H9 (cell line): ENCODE measurements around the gene CDH13. TPM values are rescaled to one million over a fixed set of nuclear protein-coding genes. Genes with fewer than 3 reads are reported as not detected.

Experiments
- DNase-seq: peaks from one replicate; pipeline ENCODE4 v3.0.0-alpha.2; 2017
- H2AFZ ChIP-seq: one replicate; pipeline ENCODE4 v1.6.1; 2013; ENCODE audit warnings: mild to moderate bottlenecking, low read length, control low read depth, moderate library complexity
- H2AK5ac ChIP-seq: 2 replicates; pipeline ENCODE4 v1.6.1; 2013; ENCODE audit warnings: low read length, control low read depth, mixed read lengths; ENCODE audit not compliant: insufficient read length
- H2BK120ac ChIP-seq: one replicate; pipeline ENCODE4 v1.6.1; 2013; ENCODE audit warnings: low read depth, mild to moderate bottlenecking, low read length, control low read depth, inconsistent platforms; ENCODE audit not compliant: poor library complexity, severe bottlenecking
- H2BK12ac ChIP-seq: 2 replicates; pipeline ENCODE4 v1.6.1; 2013; ENCODE audit warnings: low read length, control low read depth, mixed read lengths, low read depth; ENCODE audit not compliant: insufficient read length
- H2BK15ac ChIP-seq: 2 replicates; pipeline ENCODE4 v1.6.1; 2013; ENCODE audit warnings: low read depth, low read length, control low read depth
- H2BK20ac ChIP-seq: one replicate; pipeline ENCODE4 v1.6.1; 2013; ENCODE audit warnings: low read depth, mild to moderate bottlenecking, low read length, control low read depth, inconsistent platforms; ENCODE audit not compliant: poor library complexity, severe bottlenecking
- H2BK5ac ChIP-seq: 2 replicates; pipeline ENCODE4 v1.6.1; 2013; ENCODE audit warnings: low read length, control low read depth, mixed read lengths; ENCODE audit not compliant: insufficient read length
- H3K14ac ChIP-seq: 2 replicates; pipeline ENCODE4 v1.6.1; 2013; ENCODE audit warnings: low read length, control low read depth; ENCODE audit not compliant: insufficient read depth
- H3K18ac ChIP-seq: 2 replicates; pipeline ENCODE4 v1.6.1; 2013; ENCODE audit warnings: low read depth, mild to moderate bottlenecking, mixed read lengths, low read length, control low read depth; ENCODE audit not compliant: insufficient read length
- H3K23ac ChIP-seq: 2 replicates; pipeline ENCODE4 v1.6.1; 2013; ENCODE audit warnings: low read length, control low read depth, mixed read lengths, low read depth; ENCODE audit not compliant: insufficient read length
- H3K23me2 ChIP-seq: 2 replicates; pipeline ENCODE4 v1.6.1; 2013; ENCODE audit warnings: low read depth, mild to moderate bottlenecking, mixed read lengths, low read length, control low read depth; ENCODE audit not compliant: insufficient read length, poor library complexity, severe bottlenecking
- H3K27ac ChIP-seq: 2 replicates; pipeline ENCODE4 v1.5.1; 2013; ENCODE audit warnings: low read length, control low read depth, mixed read lengths, low read depth; ENCODE audit not compliant: insufficient read length
- H3K27me3 ChIP-seq: 2 replicates; pipeline ENCODE4 v1.6.1; 2013; ENCODE audit warnings: low read length, control low read depth, inconsistent platforms; ENCODE audit not compliant: insufficient read depth
- H3K4ac ChIP-seq: 2 replicates; pipeline ENCODE4 v1.6.1; 2013; ENCODE audit warnings: low read depth, mild to moderate bottlenecking, control low read depth, inconsistent platforms, low read length, moderate library complexity
- H3K4me1 ChIP-seq: 2 replicates; pipeline ENCODE4 v1.6.1; 2013; ENCODE audit warnings: low read length, control low read depth, inconsistent platforms; ENCODE audit not compliant: insufficient read depth
- H3K4me2 ChIP-seq: 2 replicates; pipeline ENCODE4 v1.6.1; 2013; ENCODE audit warnings: low read length, control low read depth, mixed read lengths; ENCODE audit not compliant: insufficient read length, insufficient read depth
- H3K56ac ChIP-seq: 2 replicates; pipeline ENCODE4 v1.6.1; 2013; ENCODE audit warnings: low read depth, mild to moderate bottlenecking, mixed read lengths, low read length, control low read depth; ENCODE audit not compliant: insufficient read length
- H3K79me1 ChIP-seq: 2 replicates; pipeline ENCODE4 v1.6.1; 2013; ENCODE audit warnings: low read depth, mild to moderate bottlenecking, moderate library complexity, low read length, control low read depth, inconsistent platforms; ENCODE audit not compliant: insufficient read depth, poor library complexity, severe bottlenecking
- H3K79me2 ChIP-seq: 2 replicates; pipeline ENCODE4 v1.6.1; 2013; ENCODE audit warnings: low read length, control low read depth, inconsistent platforms; ENCODE audit not compliant: insufficient read depth
- H3K9ac ChIP-seq: 2 replicates; pipeline ENCODE4 v1.6.1; 2013; ENCODE audit warnings: low read length, control low read depth, mixed read lengths; ENCODE audit not compliant: insufficient read length; ENCODE audit errors: extremely low read depth
- H3K9me3 ChIP-seq: one replicate; pipeline ENCODE4 v1.6.1; 2013; ENCODE audit warnings: low read depth, low read length, inconsistent platforms; ENCODE audit not compliant: control insufficient read depth
- H3T11ph ChIP-seq: one replicate; pipeline ENCODE4 v1.6.1; 2013; ENCODE audit warnings: mild to moderate bottlenecking, low read length, control low read depth, inconsistent platforms
- H4K20me1 ChIP-seq: one replicate; pipeline ENCODE4 v1.6.1; 2013; ENCODE audit not compliant: control insufficient read depth, insufficient read length, insufficient read depth
- H4K5ac ChIP-seq: 2 replicates; pipeline ENCODE4 v1.6.1; 2013; ENCODE audit warnings: low read depth, mild to moderate bottlenecking, mixed read lengths, low read length, control low read depth; ENCODE audit not compliant: insufficient read length
- H4K8ac ChIP-seq: replicated peaks from 2 replicates; pipeline ENCODE4 v1.6.1; 2013; ENCODE audit warnings: low read length, control low read depth, mixed read lengths, low read depth; ENCODE audit not compliant: insufficient read length
- H4K91ac ChIP-seq: 2 replicates; pipeline ENCODE4 v1.6.1; 2013; ENCODE audit warnings: low read depth, mild to moderate bottlenecking, moderate library complexity, mixed read lengths, low read length, control low read depth; ENCODE audit not compliant: insufficient read length
- H3K27ac Mint-ChIP-seq, 3 experiments: 2 replicates in 2 of 3; 3 replicates in 1 of 3; pipeline ENCODE4 v1.8.0; 2020 to 2021; ENCODE audit warnings: mixed read lengths in 3 of 3, mild to moderate bottlenecking in 1 of 3, moderate library complexity in 1 of 3
- H3K27me3 Mint-ChIP-seq: 2 replicates; pipeline ENCODE4 v1.8.0; 2021; ENCODE audit warnings: low read depth, mild to moderate bottlenecking, moderate library complexity, mixed read lengths
- H3K36me3 Mint-ChIP-seq, 3 experiments: 2 replicates in 2 of 3; 3 replicates in 1 of 3; pipeline ENCODE4 v1.8.0; 2020 to 2021; ENCODE audit warnings: low read depth in 3 of 3, mixed read lengths in 3 of 3; ENCODE audit not compliant: insufficient read depth in 1 of 3
- H3K4me1 Mint-ChIP-seq, 2 experiments: 2 replicates each; pipeline ENCODE4 v1.8.0; 2020; ENCODE audit warnings: mixed read lengths in 2 of 2
- H3K4me3 Mint-ChIP-seq, 2 experiments: 2 replicates in 1 of 2; 3 replicates in 1 of 2; pipeline ENCODE4 v1.8.0; 2020 to 2021; ENCODE audit warnings: mild to moderate bottlenecking in 2 of 2, mixed read lengths in 2 of 2, moderate library complexity in 1 of 2
- H3K9me3 Mint-ChIP-seq, 2 experiments: 2 replicates in 1 of 2; 3 replicates in 1 of 2; pipeline ENCODE4 v1.8.0; 2020; ENCODE audit warnings: mild to moderate bottlenecking in 2 of 2, mixed read lengths in 2 of 2, moderate library complexity in 1 of 2
- CTCF ChIP-seq: fragments of 200-600 bp; sonication (generic); conservative IDR thresholded peaks from 3 replicates; pipeline ENCODE4 v1.8.0; 2021; ENCODE audit warnings: antibody characterized with exemption, mild to moderate bottlenecking
- WGBS: extraction: QIAGEN DNeasy Blood & Tissue Kit; methylation state at CpG from one replicate; pipeline ENCODE4 v1.1.7; 2013; ENCODE audit warnings: missing lambda C conversion rate, low lambda C conversion rate, mixed read lengths; ENCODE audit not compliant: insufficient read length; ENCODE audit errors: extremely low coverage; 5-methylcytosine and 5-hydroxymethylcytosine counted together
- total RNA-seq: library from RNA; stranded (reverse); gene quantifications from 2 replicates; pipeline ENCODE4 v1.2.1, GENCODE V29; 2021

CDH13 gene
- total RNA-seq, 1 experiment from 2014 or later, result 1.5 TPM

DNA sequence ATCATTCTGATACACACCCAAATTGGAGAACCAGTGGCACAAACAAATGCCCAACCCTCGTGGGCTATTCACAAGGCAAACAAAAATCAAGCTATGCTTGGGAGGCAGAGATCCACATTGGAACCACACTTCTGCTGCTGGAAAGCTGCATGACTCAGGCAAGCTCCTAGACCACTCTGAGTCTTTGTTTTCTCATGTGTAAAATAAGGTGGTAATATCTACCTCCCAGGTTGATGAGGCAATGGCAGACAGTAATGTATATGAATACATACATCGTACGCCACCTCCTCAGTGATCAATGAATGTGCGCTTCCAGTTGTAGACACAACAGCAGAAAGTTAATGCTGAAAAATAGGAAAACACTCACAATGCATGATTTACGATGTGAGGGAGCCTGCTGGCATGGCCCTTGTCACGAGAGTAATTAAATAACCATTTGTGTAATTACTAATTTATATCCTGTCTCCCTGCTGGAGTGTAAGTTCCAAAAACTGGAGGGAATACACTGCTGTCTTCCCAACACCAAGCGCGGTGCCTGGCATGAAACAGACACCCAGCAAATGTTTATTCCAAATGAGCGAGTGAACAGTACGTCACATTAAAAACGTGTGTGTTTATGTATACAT is 1111.1 kb downstream of the CDH13 start:
- Histone ChIP-seq H2BK20ac (no peak overlapping the region), H3K27me3 (no peaks in the 10 kb centered on the region), H2BK120ac (no peak overlapping the region), H3K23ac (no peak overlapping the region), H3K9ac (no peak overlapping the region), H2BK15ac (no peak overlapping the region), H3T11ph (no peak overlapping the region), H4K91ac (no peak overlapping the region), H3K23me2 (no peaks in the 10 kb centered on the region), H2BK12ac (no peak overlapping the region), H4K5ac (no peak overlapping the region), H4K20me1 (peaks cover 3% of the 10 kb centered on the region), H4K8ac (no peak overlapping the region), H3K4ac (no peak overlapping the region), H3K4me1 (no peaks in the 10 kb centered on the region), H3K79me2 (no peaks in the 10 kb centered on the region), H2AK5ac (no peak overlapping the region), H3K14ac (no peak overlapping the region; the same call in 1 of the 2 replicates), H2BK5ac (no peak overlapping the region), H3K79me1 (no peaks in the 10 kb centered on the region), H3K9me3 (peaks cover 4% of the 10 kb centered on the region), H3K27ac (no peak overlapping the region), H3K18ac (no peak overlapping the region), H3K56ac (no peak overlapping the region), H3K4me2 (no peak overlapping the region), H2AFZ (no peak overlapping the region)
- Mint-ChIP-seq H3K36me3 (peaks cover 6 to 12% (median 12%) of the 10 kb centered on the region in 3 experiments), H3K27me3 (peaks cover 7% of the 10 kb centered on the region), H3K4me1 (no peaks in the 10 kb centered on the region), H3K9me3 (peaks cover 16 to 23% of the 10 kb centered on the region in 2 experiments), H3K4me3 (no peak overlapping the region), H3K27ac (no peak overlapping the region; a peak in 1 of 7 replicates)
- TF ChIP-seq CTCF, result no peak
- DNase-seq, result no peak
- WGBS, result no CpG with 5 or more reads among the region's 11 CpGs
